HepG2 (cell line): ENCODE data around the gene WNT9A. TPM values are rescaled to one million over a fixed set of nuclear protein-coding genes. Genes with fewer than 3 reads are reported as not detected.

Experiments used
- ATAC-seq: fragments of 200-7000 bp; cut with Tn5 transposase; 3 replicates; pipeline ENCODE4 v1.9.1; 2020; ENCODE audit warnings: mild to moderate bottlenecking, moderate library complexity
- BruUV-seq: library from RNA; stranded (reverse); fragments of 400-500 nt; replicated peaks from 2 replicates; lab custom pipeline; 2021; lab: Mats Ljungman, UMichigan
- CTCF ChIA-PET: fragments of 300-600 bp; formaldehyde crosslinking; extraction: SDS; loops from one replicate; lab custom pipeline; 2021; ENCODE audit warnings: low total read pairs, inconsistent platforms, low intra/inter-chr PET ratio; lab: Yijun Ruan, JAX
- POLR2A ChIA-PET: fragments of 350-600 bp; sonication (Branson Sonifier 250); formaldehyde crosslinking; loops from one replicate; lab custom pipeline; 2020; ENCODE audit warnings: antibody characterized with exemption, inconsistent platforms; lab: Yijun Ruan, JAX
- DNase-seq: peaks from one replicate; pipeline ENCODE4 v3.0.0-alpha.2; 2015; ENCODE audit warnings: low spot score
- FAIRE-seq: peaks from 3 replicates; lab custom pipeline; 2011; peaks lifted over from hg19 to GRCh38; lab: Jason Lieb, UNC
- H2AFZ ChIP-seq: one replicate; pipeline ENCODE4 v1.6.1; 2011; ENCODE audit warnings: low read length, inconsistent platforms
- H3K27ac ChIP-seq: fragments of 300-600 bp; 3 replicates; pipeline ENCODE4 v1.8.0; 2011; ENCODE audit warnings: mixed run types, mild to moderate bottlenecking, mixed read lengths, low read length, inconsistent platforms; ENCODE audit not compliant: insufficient read depth; ENCODE audit errors: extremely low read length
- H3K27me3 ChIP-seq, 2 experiments: fragments of 200-600 bp in 1 of 2; 2 replicates in 1 of 2; 3 replicates in 1 of 2; pipeline versions ENCODE4 v1.6.0 to v1.8.0; 2011; ENCODE audit warnings: low read length in 2 of 2, mild to moderate bottlenecking in 2 of 2, moderate library complexity in 2 of 2, inconsistent platforms in 1 of 2; ENCODE audit not compliant: insufficient read depth in 2 of 2, control insufficient read depth in 1 of 2
- H3K36me3 ChIP-seq, 2 experiments: fragments of 200-600 bp in 1 of 2; replicated peaks in 1 of 2; 2 replicates in 1 of 2; 3 replicates in 1 of 2; pipeline versions ENCODE4 v1.5.1 to v1.8.0; 2011; ENCODE audit warnings: low read length in 2 of 2, inconsistent platforms in 1 of 2; ENCODE audit not compliant: insufficient read depth in 2 of 2, control insufficient read depth in 1 of 2
- H3K4me1 ChIP-seq: 2 replicates; pipeline ENCODE4 v1.5.1; 2012; ENCODE audit warnings: low read length, inconsistent platforms; ENCODE audit not compliant: insufficient read depth
- H3K4me2 ChIP-seq: 2 replicates; pipeline ENCODE4 v1.6.0; 2011; ENCODE audit warnings: low read depth, low read length, inconsistent platforms
- H3K4me3 ChIP-seq, 3 experiments: fragments of 200-600 bp in 1 of 3; sonication (generic), shearing (Covaris generic) in 1 of 3; replicated peaks in 1 of 3; 2 replicates each; pipeline ENCODE4 v1.5.1; 2011 to 2016; ENCODE audit warnings: low read length in 3 of 3, inconsistent platforms in 2 of 3, low read depth in 2 of 3, mild to moderate bottlenecking in 2 of 3, control low read depth in 1 of 3, mixed read lengths in 1 of 3; ENCODE audit not compliant: insufficient read depth in 1 of 3
- H3K79me2 ChIP-seq: one replicate; pipeline ENCODE4 v1.6.1; 2011; ENCODE audit warnings: low read length, inconsistent platforms; ENCODE audit not compliant: insufficient read depth
- H3K9ac ChIP-seq: 2 replicates; pipeline ENCODE4 v1.6.0; 2011; ENCODE audit warnings: mild to moderate bottlenecking, low read depth, low read length, inconsistent platforms; ENCODE audit not compliant: insufficient read depth
- H3K9me3 ChIP-seq: 2 replicates; pipeline ENCODE4 v1.5.1; 2012; ENCODE audit warnings: mild to moderate bottlenecking, low read length
- H4K20me1 ChIP-seq: 2 replicates; pipeline ENCODE4 v1.6.0; 2011; ENCODE audit warnings: inconsistent platforms, mild to moderate bottlenecking, low read length, moderate library complexity; ENCODE audit not compliant: insufficient read depth
- AGO1 ChIP-seq: fragments of 200-400 bp; formaldehyde crosslinking; IDR thresholded peaks from 2 replicates; pipeline ENCODE4 v1.6.1; 2017; ENCODE audit warnings: mild to moderate bottlenecking, low read depth, low read length, moderate library complexity; ENCODE audit not compliant: poor library complexity, severe bottlenecking
- CENPX ChIP-seq: sonication (generic); formaldehyde crosslinking; IDR thresholded peaks from 2 replicates; pipeline ENCODE4 v1.9.0; 2021; ENCODE audit warnings: mild to moderate bottlenecking, missing genetic modification reagents, moderate library complexity
- FOSL2 ChIP-seq: sonication (generic); formaldehyde crosslinking; IDR thresholded peaks from 2 replicates; pipeline ENCODE4 v1.4.0; 2020; ENCODE audit warnings: missing genetic modification reagents
- FOXO1 ChIP-seq: sonication (generic); formaldehyde crosslinking; IDR thresholded peaks from 2 replicates; pipeline ENCODE4 v1.4.0; 2020; ENCODE audit warnings: missing genetic modification reagents
- HNRNPL ChIP-seq: fragments of 200-400 bp; formaldehyde crosslinking; IDR thresholded peaks from 2 replicates; pipeline ENCODE4 v1.6.1; 2017; ENCODE audit warnings: mild to moderate bottlenecking, low read depth, low read length
- KDM2A ChIP-seq: sonication (generic); formaldehyde crosslinking; IDR thresholded peaks from 2 replicates; pipeline ENCODE4 v1.4.0; 2020; ENCODE audit warnings: low read depth, missing genetic modification reagents, borderline replicate concordance
- MEIS1 ChIP-seq: sonication (generic); formaldehyde crosslinking; IDR thresholded peaks from 2 replicates; pipeline ENCODE4 v1.9.0; 2021; ENCODE audit warnings: mild to moderate bottlenecking, missing genetic modification reagents, moderate library complexity, borderline replicate concordance
- MXD4 ChIP-seq: IDR thresholded peaks from 2 replicates; pipeline ENCODE4 v1.6.1; 2016; ENCODE audit warnings: mild to moderate bottlenecking, missing biosample characterization, missing genetic modification reagents
- SAP130 ChIP-seq: IDR thresholded peaks from 2 replicates; pipeline ENCODE4 v1.6.1; 2016; ENCODE audit warnings: low read depth
- SPEN ChIP-seq: sonication (generic); formaldehyde crosslinking; IDR thresholded peaks from 2 replicates; pipeline ENCODE4 v1.5.1; 2020; ENCODE audit warnings: low read depth, mild to moderate bottlenecking, missing genetic modification reagents
- ZFX ChIP-seq: sonication (generic); formaldehyde crosslinking; IDR thresholded peaks from 2 replicates; pipeline ENCODE4 v1.4.0; 2020; ENCODE audit warnings: mild to moderate bottlenecking, low read depth, missing genetic modification reagents, moderate library complexity
- ZMYM3 ChIP-seq: sonication (generic); formaldehyde crosslinking; IDR thresholded peaks from 2 replicates; pipeline ENCODE4 v1.5.1; 2020; ENCODE audit warnings: mild to moderate bottlenecking, missing genetic modification reagents
- ZNF235 ChIP-seq: sonication (generic); formaldehyde crosslinking; IDR thresholded peaks from 2 replicates; pipeline ENCODE4 v1.8.1; 2023; ENCODE audit warnings: mild to moderate bottlenecking, missing genetic modification reagents, borderline replicate concordance
- ZNF24 ChIP-seq: fragments of 450-650 bp; IDR thresholded peaks from 2 replicates; pipeline ENCODE4 v1.6.1; 2017; ENCODE audit warnings: antibody characterized with exemption, mild to moderate bottlenecking
- ZNF30 ChIP-seq: sonication (generic); formaldehyde crosslinking; IDR thresholded peaks from 2 replicates; pipeline ENCODE4 v1.5.0; 2020; ENCODE audit warnings: mild to moderate bottlenecking, missing genetic modification reagents
- ZNF446 ChIP-seq: sonication (generic); formaldehyde crosslinking; IDR thresholded peaks from 2 replicates; pipeline ENCODE4 v1.5.0; 2020; ENCODE audit warnings: mild to moderate bottlenecking, missing genetic modification reagents
- ZNF572 ChIP-seq: sonication (generic); formaldehyde crosslinking; IDR thresholded peaks from 2 replicates; pipeline ENCODE4 v1.5.1; 2020; ENCODE audit warnings: mild to moderate bottlenecking, missing genetic modification reagents
- ZNF598 ChIP-seq: sonication (generic); formaldehyde crosslinking; IDR thresholded peaks from 2 replicates; pipeline ENCODE4 v1.5.1; 2020; ENCODE audit warnings: mild to moderate bottlenecking, missing genetic modification reagents, borderline replicate concordance
- ZNF687 ChIP-seq: sonication (generic); formaldehyde crosslinking; IDR thresholded peaks from 2 replicates; pipeline ENCODE4 v1.5.1; 2020; ENCODE audit warnings: mild to moderate bottlenecking, missing genetic modification reagents, moderate library complexity
- ZNF749 ChIP-seq: sonication (generic); formaldehyde crosslinking; IDR thresholded peaks from 2 replicates; pipeline ENCODE4 v1.8.0; 2022; ENCODE audit warnings: mild to moderate bottlenecking, missing genetic modification reagents, moderate library complexity, borderline replicate concordance
- WGBS: methylation state at CpG from one replicate; pipeline ENCODE4 v1.1.6; 2017; ENCODE audit warnings: low lambda C conversion rate; 5-methylcytosine and 5-hydroxymethylcytosine counted together
- in situ Hi-C: cut with HindIII; loops from 2 replicates; pipeline ENCODE4 v1.10.0; 2017; ENCODE audit warnings: low pct_unique_long_range_greater_than_20kb; ENCODE audit not compliant: extremely low pct_ligation_motif_present
- intact Hi-C: fragments of 100-400 bp; cut with micrococcal nuclease; formaldehyde crosslinking; loops from one replicate; pipeline ENCODE4 v1.10.0; 2022; ENCODE audit not compliant: unreplicated experiment
- polyA plus RNA-seq, 8 experiments: library from polyadenylated mRNA; depleted of rRNA in 3 of 8; stranded (reverse) in 7 of 8; unstranded in 1 of 8; fragments of >200 nt; fragmentation: Illumina TruSeq in 4 of 8; extraction: Trizol in 4 of 8; gene quantifications; 2 replicates each; pipeline versions ENCODE4 v1.2.1 to v1.2.3, GENCODE V29; 2011 to 2016; ENCODE audit warnings: low read depth in 4 of 8, missing spikeins in 1 of 8, mixed read lengths in 1 of 8; ENCODE audit not compliant: insufficient read depth in 1 of 8
- total RNA-seq, 5 experiments: library from RNA; depleted of rRNA; stranded (reverse); fragments of >200 nt; fragmentation: Illumina TruSeq; extraction: Trizol; gene quantifications; 2 replicates each; pipeline ENCODE4 v1.2.3, GENCODE V29; 2016; ENCODE audit warnings: low read depth in 1 of 5

The WNT9A gene
- total and polyA plus RNA-seq, 2 of the 13 experiments (the other 11 are each of a cell fraction or from before 2014, with no cell fraction given): 0.04 TPM; not detected in 1

- 8% methylated on average over 16 of the region's 19 CpGs for WGBS
- no peak for FAIRE-seq
- Histone ChIP-seq H3K4me3 (peak overlapping the region in 1 of 3 experiments; percentile 57; a peak in 2 of 6 replicates), H3K9me3 (no peaks in the 10 kb centered on the region), H3K36me3 (no peaks in the 10 kb centered on the region), H3K79me2 (no peaks in the 10 kb centered on the region), H2AFZ (no peak overlapping the region), H4K20me1 (no peaks in the 10 kb centered on the region), H3K4me1 (peaks cover 16% of the 10 kb centered on the region), H3K4me2 (peak overlapping the region; percentile 69), H3K9ac (no peak overlapping the region), H3K27ac (no peak overlapping the region), H3K27me3 (peaks cover 14 to 85% of the 10 kb centered on the region in 2 experiments; a peak in 4 of 5 replicates)
- POLR2A ChIA-PET: no interaction called here
- in situ Hi-C loops: loop anchor here (5.0 kb wide), 2 partner anchors 44 to 184 kb away; no protein-coding TSS in a partner anchor
- intact Hi-C loops: loop anchor here (1.0 kb wide), 1 partner anchor 184 kb away; no protein-coding TSS in a partner anchor
- no TSS peak for BruUV-seq
- peak; percentile 52 for ATAC-seq
- DNase-seq: peak; percentile 34
- CTCF ChIA-PET: interaction anchor here (1.3 to 2.9 kb wide), 2 partner anchors 184 to 464 kb away, joined by 8 to 36 read pairs; no protein-coding TSS in a partner anchor
- TF ChIP-seq MEIS1 (CRISPR knock-in tag) (0 out of 2 replicates have a peak, but pooled peaks have one; percentile 41), HNRNPL (peak; percentile 84; the same call in 1 of the 2 replicates), ZNF598 (CRISPR knock-in tag) (0 out of 2 replicates have a peak, but pooled peaks have one; percentile 43), ZMYM3 (CRISPR knock-in tag) (no peak), ZNF572 (CRISPR knock-in tag) (0 out of 2 replicates have a peak, but pooled peaks have one; percentile 22), ZNF749 (CRISPR knock-in tag) (no peak), ZNF687 (CRISPR knock-in tag) (peak; percentile 48; the same call in 1 of the 2 replicates), KDM2A (peak; percentile 31; the same call in 1 of the 2 replicates), ZNF24 (no peak), ZFX (CRISPR knock-in tag) (peak; percentile 26; the same call in 1 of the 2 replicates), CENPX (CRISPR knock-in tag) (no peak), MXD4 (CRISPR knock-in tag) (no peak), FOXO1 (CRISPR knock-in tag) (0 out of 2 replicates have a peak, but pooled peaks have one; percentile 5), ZNF30 (no peak), AGO1 (no peak), SAP130 (CRISPR knock-in tag) (peak; percentile 55), ZNF446 (CRISPR knock-in tag) (0 out of 2 replicates have a peak, but pooled peaks have one; percentile 25), FOSL2 (CRISPR knock-in tag) (peak; percentile 89), ZNF235 (0 out of 2 replicates have a peak, but pooled peaks have one; percentile 20), SPEN (CRISPR knock-in tag) (0 out of 2 replicates have a peak, but pooled peaks have one; percentile 24)
Observed at GRCh38 chr1:227945891-227946623, 1.7 kb downstream of the WNT9A start.
